ENCODE results near the gene FAF1. TPM values are rescaled to one million over a fixed set of nuclear protein-coding genes. Genes with fewer than 3 reads are reported as not detected.
A peak's percentile ranks its signal among the peaks of the same experiment; 100 is the strongest.

Gene FAF1
- total and polyA plus RNA-seq, 8 donors: 47.4 to 58.3 (median 53.2) TPM

GRCh38 chr1:50609508-50609907 is 350.6 kb downstream of the FAF1 start:
- ATAC-seq (no peak), DNase-seq (no peak)
- no peak overlapping the region for H3K27ac ChIP-seq
- no peak overlapping the region for H3K4me3 ChIP-seq
- intact Hi-C loops (cut with DNase I): no loop called here
- TF ChIP-seq, protein P1, sequence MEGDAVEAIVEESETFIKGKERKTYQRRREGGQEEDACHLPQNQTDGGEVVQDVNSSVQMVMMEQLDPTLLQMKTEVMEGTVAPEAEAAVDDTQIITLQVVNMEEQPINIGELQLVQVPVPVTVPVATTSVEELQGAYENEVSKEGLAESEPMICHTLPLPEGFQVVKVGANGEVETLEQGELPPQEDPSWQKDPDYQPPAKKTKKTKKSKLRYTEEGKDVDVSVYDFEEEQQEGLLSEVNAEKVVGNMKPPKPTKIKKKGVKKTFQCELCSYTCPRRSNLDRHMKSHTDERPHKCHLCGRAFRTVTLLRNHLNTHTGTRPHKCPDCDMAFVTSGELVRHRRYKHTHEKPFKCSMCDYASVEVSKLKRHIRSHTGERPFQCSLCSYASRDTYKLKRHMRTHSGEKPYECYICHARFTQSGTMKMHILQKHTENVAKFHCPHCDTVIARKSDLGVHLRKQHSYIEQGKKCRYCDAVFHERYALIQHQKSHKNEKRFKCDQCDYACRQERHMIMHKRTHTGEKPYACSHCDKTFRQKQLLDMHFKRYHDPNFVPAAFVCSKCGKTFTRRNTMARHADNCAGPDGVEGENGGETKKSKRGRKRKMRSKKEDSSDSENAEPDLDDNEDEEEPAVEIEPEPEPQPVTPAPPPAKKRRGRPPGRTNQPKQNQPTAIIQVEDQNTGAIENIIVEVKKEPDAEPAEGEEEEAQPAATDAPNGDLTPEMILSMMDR (IDR thresholded peaks at IDR 0.05): no peak
- H3K4me1 ChIP-seq: no peaks in the 10 kb centered on the region
- H3K27me3 ChIP-seq: no peaks in the 10 kb centered on the region
- H3K36me3 ChIP-seq: no peaks in the 10 kb centered on the region
- H3K9me3 ChIP-seq: no peaks in the 10 kb centered on the region

DNA sequence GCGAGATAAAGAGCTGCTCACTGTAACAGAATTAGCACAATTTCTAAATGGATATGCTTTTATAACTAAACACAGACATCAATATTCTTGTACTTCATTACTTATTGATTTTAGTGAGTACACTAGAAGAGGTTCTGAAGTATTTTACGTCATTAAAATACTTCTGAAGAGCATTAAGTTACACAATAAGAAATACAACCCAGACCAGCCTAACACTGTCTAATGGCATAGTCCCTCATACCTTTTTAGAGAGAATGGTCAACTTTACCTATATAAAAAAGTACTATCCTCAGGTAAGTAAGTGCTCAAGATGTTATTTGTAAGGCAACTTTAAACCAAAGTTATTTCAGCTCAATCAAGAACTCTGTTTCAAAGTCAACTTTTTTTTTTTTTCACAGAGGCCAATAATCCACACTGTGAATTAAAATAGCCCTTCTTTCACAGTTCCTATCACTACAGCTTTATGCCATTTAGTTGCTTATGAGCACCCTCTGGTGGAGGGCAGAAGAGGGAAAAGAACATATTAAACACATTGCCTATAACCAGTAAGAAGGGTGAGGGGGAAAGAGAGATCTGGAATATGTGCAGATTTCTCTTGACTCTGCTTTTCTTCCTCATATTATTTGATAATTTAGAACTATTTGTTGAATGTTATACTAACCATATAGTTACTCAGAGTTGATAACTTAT is 354.7 kb downstream of the FAF1 start:
- H3K36me3 ChIP-seq: no peaks in the 10 kb centered on the region
- H3K4me3 ChIP-seq: no peak overlapping the region
- no peak overlapping the region for H3K27ac ChIP-seq
- peak; percentile 89 for ATAC-seq
- TF ChIP-seq, protein P1 (IDR thresholded peaks at IDR 0.05): peak in 1 of 2 donors; percentile 24
- DNase-seq: no peak
- intact Hi-C loops (cut with DNase I): no loop called here
- no peaks in the 10 kb centered on the region for H3K4me1 ChIP-seq
- H3K9me3 ChIP-seq: no peaks in the 10 kb centered on the region
- no peaks in the 10 kb centered on the region for H3K27me3 ChIP-seq

- DNase-seq: no peak
Measured at GRCh38 chr1:50604580-50604979, 355.5 kb downstream of the FAF1 start.

GRCh38 chr1:50603274-50604271 is 356.5 kb downstream of the FAF1 start:
- intact Hi-C loops (cut with DNase I): no loop called here
- no peak overlapping the region for H3K4me3 ChIP-seq
- H3K36me3 ChIP-seq: no peaks in the 10 kb centered on the region
- no peaks in the 10 kb centered on the region for H3K27me3 ChIP-seq
- peak overlapping the region in 1 of 2 donors; percentile 13 for H3K27ac ChIP-seq
- H3K4me1 ChIP-seq: no peaks in the 10 kb centered on the region
- no peaks in the 10 kb centered on the region for H3K9me3 ChIP-seq
- TF ChIP-seq, protein P1 (IDR thresholded peaks at IDR 0.05): no peak
- DNase-seq (no peak), ATAC-seq (peak; percentile 73)

More at GRCh38 chr1:50604580-50604979, 355.5 kb downstream of the FAF1 start:
- no peaks in the 10 kb centered on the region for H3K27me3 ChIP-seq
- H3K9me3 ChIP-seq: no peaks in the 10 kb centered on the region
- no peak for ATAC-seq
- intact Hi-C loops (cut with DNase I): no loop called here
- H3K4me3 ChIP-seq: no peak overlapping the region
- TF ChIP-seq, protein P1 (IDR thresholded peaks at IDR 0.05): no peak
- no peak overlapping the region for H3K27ac ChIP-seq
- H3K4me1 ChIP-seq: no peaks in the 10 kb centered on the region
- no peaks in the 10 kb centered on the region for H3K36me3 ChIP-seq

DNA sequence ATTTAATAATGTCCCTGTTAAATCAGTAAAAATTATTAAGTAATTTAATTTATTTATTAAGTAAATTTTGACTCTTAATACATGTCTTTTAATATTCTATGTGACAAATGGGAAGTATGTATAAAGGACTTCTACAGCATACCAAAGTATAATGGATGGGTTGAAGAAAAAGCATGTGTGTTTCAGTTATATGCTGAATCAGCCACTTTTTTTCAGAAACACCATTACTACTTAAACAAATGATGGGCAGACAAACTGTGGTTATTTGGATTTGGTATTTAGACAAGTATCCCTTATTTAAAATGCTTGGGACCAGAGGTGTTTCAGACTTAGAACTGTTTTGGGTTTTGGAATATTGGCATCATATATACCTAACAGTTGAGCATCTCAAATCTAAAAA is 360.5 kb downstream of the FAF1 start:
- H3K4me1 ChIP-seq: no peaks in the 10 kb centered on the region
- ATAC-seq (no peak), DNase-seq (no peak)
- H3K27me3 ChIP-seq: no peaks in the 10 kb centered on the region
- TF ChIP-seq, protein P1 (IDR thresholded peaks at IDR 0.05): no peak
- H3K36me3 ChIP-seq: peaks cover 0 to 8% of the 10 kb centered on the region in 2 donors
- intact Hi-C loops (cut with DNase I): no loop called here
- no peak overlapping the region for H3K4me3 ChIP-seq
- no peak overlapping the region for H3K27ac ChIP-seq
- no peaks in the 10 kb centered on the region for H3K9me3 ChIP-seq
